Hepatocyte (in vitro differentiated cells): Measurements from ENCODE around the gene AUTS2.

Source experiments
- CTCF ChIP-seq: fragments of 200-600 bp; sonication (generic); IDR thresholded peaks from 2 replicates; pipeline ENCODE4 v1.5.1; 2016; ENCODE audit warnings: antibody characterized with exemption, mild to moderate bottlenecking; ENCODE audit not compliant: poor library complexity
- EZH2 ChIP-seq: fragments of 200-600 bp; sonication (generic); IDR thresholded peaks from 2 replicates; pipeline ENCODE4 v1.6.1; 2016; ENCODE audit warnings: antibody characterized with exemption, mild to moderate bottlenecking, borderline replicate concordance
- EZH2phosphoT487 ChIP-seq: fragments of 200-600 bp; sonication (generic); IDR thresholded peaks from one replicate; pipeline ENCODE4 v1.6.1; 2018; ENCODE audit warnings: antibody characterized with exemption, mild to moderate bottlenecking, low read depth, moderate library complexity; ENCODE audit not compliant: unreplicated experiment, severe bottlenecking

DNA sequence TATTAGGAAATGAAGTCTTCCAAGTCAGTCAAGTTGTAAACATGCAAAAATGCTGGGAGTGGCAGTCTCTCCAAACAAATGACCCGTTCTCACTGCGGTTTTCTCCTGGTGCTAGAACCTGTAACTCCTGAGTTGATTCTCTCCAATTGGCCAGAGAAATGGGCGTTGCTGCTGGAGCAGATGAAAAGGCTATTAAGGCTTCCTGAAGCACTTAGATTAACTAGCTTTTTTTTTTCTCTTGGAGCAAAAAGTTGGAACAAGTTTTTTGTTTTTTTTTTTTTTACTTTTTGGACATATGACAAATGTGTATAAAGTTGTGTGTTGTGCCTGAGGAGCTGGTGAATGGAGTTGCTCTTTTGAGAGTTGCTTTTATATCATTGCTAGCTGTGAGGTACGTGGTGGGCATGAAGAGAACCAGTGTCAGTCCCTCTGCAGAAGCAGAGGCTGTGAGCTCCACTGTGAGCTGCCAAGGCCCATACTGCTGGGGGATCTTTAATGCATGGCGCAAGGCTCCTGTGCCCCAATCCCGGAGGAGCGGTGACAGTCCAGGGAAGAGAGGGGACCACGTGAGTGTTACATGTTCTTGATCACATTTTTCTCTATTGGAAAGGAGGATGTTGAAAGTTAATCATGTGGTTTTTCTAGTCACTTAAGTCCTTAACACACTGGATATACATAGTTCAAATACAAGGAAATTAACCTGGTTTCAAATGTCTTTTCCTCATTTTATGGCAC, 1140.0 kb downstream of the AUTS2 start:
- no peak for TF ChIP-seq CTCF
- TF ChIP-seq EZH2phosphoT487, result no peak
- TF ChIP-seq EZH2, result no peak
